GM19372 (cell line): ENCODE measurements around the gene APMAP.

Experiments
- ATAC-seq: cut with Tn5 transposase; IDR thresholded peaks from one replicate; pipeline ENCODE4 v1.9.1; 2021; ENCODE audit warnings: mild to moderate bottlenecking, low read depth, moderate library complexity; ENCODE audit not compliant: unreplicated experiment

Gene APMAP

DNA sequence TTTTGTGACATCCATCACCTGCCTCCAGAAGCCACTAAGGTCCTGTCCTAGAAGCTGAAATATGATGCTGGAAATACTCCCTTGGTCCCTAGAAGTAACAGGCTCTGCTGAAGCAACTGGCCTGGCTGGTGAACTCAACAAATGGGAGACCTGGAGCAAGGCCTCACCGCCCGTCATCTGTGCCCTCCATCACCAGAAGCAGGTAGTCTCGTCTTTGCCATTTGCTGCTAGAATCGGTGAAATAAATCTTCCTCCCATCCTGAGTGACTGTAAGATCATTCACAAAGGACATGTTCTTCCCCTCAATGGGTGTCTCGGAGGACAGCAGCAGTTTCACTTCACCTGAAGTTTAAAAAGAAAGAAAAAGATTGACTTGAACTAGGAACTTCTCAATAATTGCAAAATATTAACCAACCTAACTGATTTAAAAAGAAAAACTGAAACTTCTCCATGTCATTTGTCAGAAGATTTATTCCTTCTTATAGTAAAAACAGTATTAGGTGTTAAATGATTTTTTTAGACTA lies 22.5 kb downstream of the APMAP start:
- ATAC-seq = no peak

DNA sequence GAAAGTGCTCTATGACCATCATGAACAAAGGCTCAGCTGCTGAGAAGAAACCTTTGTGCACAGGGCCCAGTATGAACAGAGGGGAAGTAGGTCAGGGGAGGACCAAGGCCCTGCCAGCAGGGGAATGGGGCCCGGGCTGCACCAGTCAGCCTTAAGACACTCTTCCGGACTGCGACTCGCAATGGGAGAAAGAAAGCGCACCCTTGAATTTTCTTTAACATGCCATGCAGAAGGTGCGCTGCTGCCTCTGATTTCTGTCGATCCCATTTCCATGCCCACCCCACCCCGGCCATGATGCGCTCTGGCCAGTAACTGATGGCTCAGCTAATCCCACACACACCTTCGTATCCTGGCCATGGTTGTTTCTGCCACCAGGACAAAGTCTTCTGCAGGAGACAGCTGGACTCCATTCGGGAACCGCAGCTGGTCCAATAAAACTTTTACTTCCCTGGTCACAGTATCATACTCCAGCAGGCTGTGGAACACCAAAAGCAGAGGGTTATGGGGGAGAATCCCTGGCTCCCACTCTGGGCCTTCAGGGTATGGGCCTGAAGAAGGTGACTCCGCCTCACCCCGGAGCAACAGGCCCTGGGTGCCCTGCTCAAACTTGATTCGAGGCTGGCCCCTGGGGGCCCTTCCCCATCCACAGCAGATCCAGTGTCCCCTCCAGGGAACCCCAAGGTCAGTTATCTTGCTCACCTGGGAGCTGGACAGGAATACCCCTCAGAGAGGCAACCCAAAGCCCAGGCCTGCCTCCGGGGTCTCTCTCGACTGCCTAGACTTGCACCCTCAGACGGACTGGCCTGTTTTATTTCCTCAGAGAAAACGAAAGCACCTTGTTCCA lies 23.1 kb downstream of the APMAP start:
- no peak for ATAC-seq

DNA sequence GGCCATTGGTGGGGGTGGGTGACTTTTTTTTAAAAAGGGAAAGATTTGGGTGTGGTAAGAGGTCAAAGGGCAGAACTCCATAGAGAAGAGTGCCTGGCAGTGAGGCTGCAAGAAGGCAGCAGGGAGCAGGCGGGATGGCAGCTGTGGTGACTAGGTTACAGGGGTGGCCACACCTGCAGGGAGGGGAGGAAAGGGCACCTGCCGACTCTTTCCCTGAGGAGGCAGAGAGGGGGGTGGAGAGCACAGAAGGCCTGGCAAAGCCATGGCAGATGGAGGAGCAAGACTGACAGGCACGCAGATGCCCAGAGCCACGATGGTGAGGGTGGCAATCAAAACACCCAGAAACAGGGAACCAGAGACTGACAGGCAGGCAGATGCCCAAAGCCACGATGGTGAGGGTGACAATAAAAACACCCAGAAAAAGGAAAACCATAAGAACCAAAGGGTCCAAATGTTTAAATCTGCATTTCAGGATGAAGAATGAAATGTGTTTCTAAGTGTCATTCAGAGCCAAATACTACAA lies 24.2 kb downstream of the APMAP start:
- ATAC-seq = no peak

DNA sequence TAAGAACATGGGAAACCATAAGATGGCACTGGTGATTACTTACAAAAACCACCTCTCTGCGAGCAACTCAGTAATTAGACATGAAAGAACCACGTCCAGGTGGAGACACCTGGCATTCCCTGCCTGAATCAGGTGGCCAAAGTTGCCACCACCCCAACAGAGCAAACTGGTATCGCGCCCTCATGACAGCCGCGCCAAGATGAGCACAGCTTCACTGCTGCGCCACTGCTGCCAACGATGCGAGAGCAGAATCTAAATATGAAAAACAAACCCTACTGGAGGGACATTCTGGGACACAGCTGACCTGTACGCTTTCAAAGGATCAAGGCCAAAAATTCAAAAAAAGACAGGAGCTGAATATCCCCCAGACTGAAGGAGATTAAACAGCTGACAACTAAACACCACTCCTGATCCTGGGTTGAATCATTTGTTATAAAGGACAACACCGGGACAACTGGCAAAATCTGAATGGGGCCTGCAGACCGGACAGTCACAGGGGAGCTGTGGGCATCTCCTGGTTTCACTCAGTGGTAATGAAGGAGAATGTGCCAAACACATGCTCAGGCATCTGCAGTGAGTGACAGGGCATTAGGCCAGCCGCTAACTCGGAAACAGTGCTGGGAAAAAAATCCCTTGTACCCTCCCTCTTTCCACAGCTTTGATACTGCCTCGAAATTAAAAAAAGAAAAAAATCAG lies 26.1 kb downstream of the APMAP start:
- ATAC-seq = no peak

DNA sequence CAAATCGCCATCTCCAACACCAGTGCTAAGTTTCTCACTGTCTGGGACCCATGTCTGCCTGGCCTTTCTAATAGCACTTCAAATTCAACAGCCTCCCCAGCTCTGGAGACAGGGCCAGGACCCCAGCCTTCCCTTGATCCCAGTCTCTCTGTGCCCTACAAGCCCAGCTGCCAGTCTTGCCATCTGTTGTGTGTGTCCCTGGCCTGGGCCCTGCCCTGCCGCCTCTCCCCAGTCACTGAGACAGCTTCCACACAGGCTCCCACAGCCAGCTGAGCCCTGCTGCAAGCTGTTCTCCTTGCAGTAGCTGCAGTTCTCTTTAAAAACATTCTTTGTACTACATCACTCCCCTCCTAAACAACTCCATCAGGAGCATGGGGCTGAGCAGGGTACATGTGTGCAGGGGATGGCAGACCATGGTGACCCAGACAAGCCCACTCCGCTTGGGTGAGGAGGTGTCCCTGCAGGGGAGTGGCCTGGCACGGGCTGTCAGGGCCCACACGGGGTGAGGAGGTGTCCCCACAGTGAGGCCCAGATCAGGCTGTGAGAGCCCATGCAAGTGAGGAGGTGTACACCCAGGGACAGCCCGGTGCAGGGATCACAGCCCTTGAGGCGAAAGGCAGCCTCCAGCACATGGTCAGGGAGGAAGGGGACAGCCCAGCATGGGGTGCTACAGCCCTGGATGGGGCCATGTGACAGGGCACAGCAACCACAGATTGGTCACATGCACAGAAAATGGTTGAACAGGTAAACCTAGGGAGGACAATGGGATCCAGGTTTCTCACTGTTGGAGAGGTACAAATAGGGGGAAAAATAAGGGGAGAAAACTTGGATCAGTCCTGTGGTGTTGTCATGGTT lies 27.3 kb downstream of the APMAP start:
- no peak for ATAC-seq

DNA sequence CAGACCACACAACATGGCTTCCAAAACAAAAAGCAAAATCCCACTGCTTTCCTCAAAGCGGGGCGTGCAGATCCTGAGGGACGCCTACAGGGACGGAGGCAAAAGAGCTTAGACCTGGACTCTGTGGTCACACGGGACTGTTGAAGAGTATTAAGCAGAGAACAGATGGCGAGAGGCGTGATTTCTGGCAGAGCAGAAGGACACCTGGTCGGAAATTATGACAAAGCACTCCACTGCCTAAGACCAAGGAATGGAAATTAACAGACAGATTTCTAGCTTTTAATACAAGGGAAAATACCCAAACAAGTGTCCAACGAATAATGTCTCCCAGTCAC lies 28.1 kb downstream of the APMAP start:
- no peak for ATAC-seq

DNA sequence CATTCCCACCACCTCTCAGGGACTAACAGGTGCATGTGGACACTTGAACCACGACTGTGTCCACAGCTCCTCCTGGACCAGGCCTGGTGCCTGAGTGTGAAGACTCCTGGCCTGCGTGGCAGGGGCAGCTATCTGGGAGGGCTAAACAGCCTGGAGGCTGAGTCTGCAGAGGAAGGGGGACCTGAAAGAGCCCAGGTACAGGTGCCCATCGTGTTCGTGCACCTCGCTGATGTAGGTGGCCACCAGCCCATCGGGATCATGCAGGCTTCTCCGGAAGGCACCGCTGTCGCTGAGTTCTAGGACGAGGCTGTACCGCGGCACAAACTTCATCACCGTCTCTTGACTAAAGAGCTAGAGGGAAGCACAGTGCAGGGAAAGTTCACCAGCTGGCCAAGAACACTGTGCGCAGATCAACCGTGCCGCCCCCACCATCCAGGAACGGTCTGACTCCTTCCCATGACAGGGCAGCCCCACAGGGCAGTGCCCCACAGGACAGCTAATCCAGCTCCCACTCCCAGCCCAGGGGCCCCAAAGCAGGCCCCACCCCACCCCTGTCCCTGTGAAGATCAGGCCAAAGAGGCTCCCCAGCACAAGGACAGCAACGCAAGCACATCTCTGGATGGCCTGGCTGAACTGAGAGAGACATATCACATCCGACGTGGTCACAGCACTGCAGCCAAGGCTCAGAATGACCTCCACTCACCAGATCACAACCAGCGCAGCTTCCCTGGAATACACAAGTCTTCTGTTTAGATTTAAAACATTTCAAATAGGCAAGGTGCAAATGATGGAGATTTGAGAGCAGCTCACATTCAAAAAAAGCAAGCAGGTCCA lies 28.7 kb downstream of the APMAP start:
- no peak for ATAC-seq

DNA sequence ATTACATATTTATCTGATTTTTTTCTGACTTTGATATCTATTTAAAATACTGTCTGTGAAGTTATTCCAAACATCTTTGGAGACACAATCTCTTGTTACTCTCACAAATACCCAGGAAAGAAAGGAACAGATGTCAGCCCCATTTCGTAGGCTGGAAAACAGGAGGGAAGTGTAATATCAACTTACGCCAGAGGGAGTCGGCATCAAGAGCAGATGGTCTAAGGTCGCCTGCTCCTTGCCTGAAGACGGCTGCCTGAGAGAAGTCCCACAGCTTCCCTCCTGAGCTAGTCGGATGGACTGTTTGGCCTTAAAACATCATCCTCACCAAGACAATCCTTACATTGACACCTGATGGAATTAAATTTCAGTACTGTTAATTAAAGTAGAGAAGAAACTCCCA lies 30.0 kb downstream of the APMAP start:
- no peak for ATAC-seq

DNA sequence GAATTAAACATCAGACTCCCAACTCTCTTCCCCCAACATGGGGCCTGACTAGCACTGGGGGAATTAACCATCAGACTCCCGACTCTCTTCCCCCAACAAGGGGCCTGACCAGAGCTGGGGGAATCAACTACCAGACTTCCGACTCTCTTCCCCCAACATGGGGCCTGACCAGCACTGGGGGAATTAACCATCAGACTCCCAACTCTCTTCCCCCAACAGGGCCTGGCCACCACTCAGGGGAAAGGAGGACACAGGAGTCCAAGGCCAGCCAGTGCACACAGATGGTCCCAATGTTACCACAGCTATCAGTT lies 30.4 kb downstream of the APMAP start:
- ATAC-seq = no peak

DNA sequence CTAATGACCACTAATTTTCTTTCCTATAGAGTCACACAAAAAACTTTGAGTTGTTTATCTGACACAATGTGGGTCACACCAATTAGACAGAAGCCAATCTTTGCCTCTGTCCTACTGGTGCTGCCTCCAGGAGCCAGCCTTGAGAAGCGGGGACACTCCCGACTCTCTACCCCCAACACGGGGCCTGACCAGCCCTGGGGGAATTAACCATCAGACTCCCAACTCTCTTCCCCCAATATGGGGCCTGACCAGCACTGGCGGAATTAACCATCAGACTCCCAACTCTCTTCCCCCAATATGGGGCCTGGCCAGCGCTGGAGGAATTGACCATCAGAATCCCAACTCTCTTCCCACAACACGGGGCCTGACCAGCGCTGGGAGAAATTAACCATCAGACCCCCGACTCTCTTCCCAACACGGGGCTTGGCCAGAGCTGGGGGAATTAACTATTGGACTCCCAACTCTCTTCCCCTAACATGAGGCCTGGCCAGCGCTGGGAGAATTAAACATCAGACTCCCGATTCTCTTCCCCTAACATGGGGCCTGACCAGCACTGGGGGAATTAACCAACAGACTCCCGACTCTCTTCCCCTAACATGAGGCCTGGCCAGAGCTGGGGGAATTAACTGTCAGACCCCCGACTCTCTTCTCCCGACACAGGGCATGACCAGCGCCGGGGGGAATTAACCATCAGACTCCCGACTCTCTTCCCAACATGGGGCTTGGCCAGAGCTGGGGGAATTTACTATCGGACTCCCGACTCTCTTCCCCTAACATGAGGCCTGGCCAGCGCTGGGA lies 31.0 kb downstream of the APMAP start:
- no peak for ATAC-seq

DNA sequence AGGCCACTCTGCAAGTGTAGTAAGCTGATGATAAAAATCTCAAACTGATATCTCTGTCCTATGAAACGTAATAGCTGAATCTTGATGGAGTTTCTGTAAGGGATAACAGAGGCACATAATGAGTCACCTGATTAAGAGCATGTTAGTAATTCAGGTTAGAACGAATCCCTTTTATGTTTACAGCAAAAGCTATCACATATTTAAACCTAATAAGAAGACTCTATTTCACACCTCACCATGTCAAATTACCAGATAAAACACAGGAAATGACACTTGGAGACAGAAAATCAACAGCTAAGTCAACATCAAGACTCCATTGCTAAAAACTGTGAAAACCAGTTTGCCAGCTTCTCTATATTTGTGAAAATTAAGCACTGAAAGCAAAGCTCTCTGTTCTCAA lies 31.7 kb downstream of the APMAP start:
- no peak for ATAC-seq

DNA sequence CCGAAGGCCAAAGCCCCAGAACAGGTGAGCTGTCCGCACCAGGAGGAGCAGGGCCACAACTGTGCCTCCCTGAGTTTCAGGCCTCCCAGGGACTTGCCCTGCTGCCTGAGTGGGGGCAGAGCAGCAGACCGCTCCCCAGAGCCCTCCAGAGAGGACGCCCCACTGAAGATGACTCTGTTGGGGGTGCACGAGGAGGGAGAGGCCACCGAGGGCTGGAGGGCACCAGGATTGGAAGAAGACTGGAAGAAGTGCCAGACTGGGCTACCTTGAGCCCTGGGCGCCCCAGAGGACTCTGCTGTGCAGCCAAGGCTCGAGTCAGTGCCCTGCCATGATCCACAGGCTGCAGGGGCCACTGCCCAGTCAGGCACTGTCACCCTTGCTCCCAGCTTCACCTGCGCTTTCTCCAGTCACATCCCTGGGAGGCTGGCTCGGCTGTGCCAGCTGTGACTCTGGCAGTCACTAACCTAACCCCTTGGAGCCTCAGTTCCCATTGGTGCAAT lies 32.2 kb downstream of the APMAP start:
- no peak for ATAC-seq

DNA sequence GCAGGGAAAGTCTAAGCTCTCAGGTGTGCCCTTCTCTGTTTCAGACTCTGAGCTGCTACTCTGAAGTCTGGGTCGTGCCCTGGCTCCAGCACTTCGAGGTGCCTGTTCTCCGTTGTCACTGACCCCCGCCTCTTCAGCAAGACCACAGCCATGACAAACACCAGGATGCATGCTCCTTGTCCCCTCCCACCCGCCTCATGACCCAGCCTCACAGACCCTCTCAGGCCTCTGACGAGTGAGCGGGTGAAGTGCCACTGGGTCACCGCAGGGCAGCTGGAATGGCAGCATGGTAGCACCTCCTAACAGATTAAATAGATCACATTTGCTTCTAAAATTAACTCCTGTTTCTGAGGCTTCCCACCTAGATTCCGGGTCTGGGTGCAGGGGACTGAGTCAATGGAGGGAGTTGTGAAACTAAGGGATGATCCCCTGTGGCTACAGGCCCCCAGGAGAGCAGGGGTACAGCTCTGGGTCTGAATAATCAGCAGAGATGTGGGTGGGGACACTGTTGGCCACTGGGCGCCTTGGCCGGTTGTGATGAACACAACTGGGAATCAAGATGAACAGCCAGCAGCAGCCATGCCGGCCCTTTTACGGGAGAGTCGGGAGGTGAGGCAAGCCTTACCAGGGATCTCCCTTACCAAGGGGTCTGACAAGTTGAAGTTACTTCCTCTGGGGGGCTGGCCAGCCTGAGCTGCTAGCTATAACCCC lies 32.8 kb downstream of the APMAP start:
- ATAC-seq = no peak

DNA sequence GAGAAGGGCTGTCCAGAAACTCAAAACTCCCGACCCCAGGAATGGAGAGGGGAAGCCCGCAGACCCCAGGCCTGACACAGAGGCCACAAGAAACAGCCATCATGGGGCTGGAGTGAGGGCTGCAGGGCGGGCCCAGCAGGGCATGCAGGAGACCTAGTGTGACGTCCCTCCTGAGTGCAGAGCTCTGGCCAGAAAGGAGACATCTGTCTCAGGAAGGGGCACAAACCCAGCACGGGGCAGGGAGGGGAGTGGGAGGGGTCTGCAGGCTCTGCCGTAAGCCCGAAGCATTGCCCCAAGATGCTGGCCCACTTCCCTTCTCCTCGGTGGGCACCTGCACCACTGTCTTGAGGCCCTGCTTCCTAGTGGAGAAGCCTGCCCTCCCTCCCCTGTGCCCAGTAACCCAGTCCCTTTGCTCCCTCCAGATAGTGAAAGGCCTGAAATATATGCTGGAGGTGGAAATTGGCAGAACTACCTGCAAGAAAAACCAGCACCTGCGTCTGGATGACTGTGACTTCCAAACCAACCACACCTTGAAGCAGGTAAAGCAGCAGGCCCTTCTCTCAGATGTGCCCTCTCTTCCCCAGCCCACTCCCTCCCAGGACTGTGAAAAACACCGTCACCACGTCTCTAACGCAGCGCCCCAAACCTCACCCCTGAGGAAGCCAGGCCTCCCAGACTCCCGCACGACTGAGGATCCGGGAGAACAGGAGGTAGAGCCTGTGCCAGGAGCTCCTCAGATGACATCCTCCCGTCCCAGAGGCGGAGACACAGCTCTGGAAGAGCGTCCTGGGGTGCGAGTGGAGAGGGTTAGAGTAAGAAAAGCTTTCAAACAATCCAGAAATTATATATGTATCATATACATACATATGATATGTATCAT lies 33.8 kb downstream of the APMAP start:
- ATAC-seq = no peak

DNA sequence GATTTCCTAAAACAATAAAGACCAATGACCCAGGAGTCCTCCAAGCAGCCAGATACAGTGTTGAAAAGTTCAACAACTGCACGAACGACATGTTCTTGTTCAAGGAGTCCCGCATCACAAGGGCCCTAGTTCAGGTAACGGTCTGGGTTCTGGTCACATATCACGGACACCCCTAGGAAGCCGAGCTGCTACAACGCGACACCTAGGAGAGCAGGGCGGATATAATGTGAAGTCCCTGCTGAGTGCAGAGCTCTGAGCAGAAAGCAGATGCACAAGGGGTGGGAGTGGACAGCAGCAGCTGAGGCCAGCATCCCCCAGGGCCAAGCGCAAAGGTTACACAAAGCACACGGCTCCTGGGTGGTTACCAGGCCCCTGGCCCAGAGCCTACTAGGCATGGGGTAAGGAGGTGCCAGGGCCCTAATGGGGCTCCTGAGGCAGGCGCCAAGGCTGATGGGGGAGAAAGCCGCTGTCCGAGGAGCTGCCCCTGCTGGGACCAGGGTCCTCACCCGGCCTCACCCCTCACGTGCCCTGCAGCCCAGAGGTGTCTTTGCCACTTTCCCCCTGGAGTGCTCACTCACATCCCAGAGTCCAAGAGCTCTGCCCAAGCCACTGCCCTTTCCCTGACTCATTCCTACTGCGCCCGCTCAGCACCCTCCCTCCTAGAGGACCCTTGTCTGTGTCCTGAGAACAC lies 35.1 kb downstream of the APMAP start:
- ATAC-seq = no peak

DNA sequence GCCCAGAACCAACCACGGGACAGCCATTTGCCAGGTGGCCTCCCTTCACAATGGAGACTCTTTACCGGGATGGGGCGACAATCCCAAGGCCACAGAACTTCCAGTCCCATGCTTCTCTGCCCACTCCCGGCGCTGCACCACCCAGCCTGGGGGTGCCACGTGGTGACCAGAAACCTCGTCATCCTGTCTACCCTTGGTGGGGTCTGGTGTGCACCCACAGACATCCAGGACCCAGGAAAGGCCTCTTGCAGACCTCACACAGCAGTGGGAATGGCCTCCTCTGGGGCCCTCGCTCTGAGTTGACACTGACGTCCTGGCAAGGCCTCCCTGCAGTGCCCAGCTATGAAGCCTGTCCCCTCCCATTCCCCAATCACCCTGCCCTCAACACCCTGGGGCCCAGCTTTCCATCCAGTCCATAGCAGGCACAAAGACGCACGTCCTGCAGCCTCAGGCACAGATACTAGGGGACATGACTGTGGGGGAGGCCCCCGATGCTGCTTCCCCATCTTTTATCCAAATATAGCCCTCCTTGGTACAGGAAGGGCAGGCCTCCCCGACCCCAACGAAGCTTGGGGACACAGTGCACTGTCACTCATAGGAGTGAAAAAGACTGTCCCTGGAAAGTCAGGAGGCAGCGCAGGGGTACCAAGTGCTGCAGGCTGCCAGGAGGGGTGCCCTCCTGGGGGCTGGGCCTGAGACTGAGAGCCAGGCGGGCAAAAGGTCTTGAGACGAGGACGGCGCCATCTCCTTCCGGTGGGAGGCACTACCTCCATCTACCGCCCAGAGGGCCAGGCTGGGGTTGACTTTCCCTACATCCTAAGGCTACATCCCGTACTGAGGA lies 36.3 kb downstream of the APMAP start:
- no peak for ATAC-seq
